GM12872 (cell line): ENCODE results near the gene KLHL17.

ENCODE experiments used
- CTCF ChIP-seq: IDR thresholded peaks from 3 replicates; pipeline ENCODE4 v1.5.1; 2011; ENCODE audit warnings: low read depth, mild to moderate bottlenecking, low read length, moderate library complexity; ENCODE audit not compliant: insufficient read depth

The KLHL17 gene

DNA sequence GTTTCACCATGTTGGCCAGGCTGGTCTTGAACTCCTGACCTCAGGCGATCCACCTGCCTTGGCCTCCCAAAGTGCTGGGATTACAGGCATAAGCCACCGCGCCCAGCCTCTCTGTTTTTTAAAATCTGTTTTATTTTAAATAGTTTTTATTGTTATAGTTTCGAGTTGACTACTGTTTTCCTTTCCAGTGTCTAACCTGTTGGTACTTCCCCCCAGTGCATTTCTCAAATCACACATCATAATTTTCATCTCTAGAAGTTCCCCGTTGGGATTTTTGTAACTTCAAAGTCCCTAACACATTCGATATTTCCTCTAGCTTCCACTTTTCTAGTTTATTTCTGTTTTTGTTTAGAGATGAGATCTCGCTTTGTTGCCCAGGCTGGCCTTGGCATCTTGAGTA, 32.0 kb downstream of the KLHL17 start:
- no peak for TF ChIP-seq CTCF

GRCh38 chr1:993379-993995, 33.1 kb downstream of the KLHL17 start:
- TF ChIP-seq CTCF: no peak

DNA sequence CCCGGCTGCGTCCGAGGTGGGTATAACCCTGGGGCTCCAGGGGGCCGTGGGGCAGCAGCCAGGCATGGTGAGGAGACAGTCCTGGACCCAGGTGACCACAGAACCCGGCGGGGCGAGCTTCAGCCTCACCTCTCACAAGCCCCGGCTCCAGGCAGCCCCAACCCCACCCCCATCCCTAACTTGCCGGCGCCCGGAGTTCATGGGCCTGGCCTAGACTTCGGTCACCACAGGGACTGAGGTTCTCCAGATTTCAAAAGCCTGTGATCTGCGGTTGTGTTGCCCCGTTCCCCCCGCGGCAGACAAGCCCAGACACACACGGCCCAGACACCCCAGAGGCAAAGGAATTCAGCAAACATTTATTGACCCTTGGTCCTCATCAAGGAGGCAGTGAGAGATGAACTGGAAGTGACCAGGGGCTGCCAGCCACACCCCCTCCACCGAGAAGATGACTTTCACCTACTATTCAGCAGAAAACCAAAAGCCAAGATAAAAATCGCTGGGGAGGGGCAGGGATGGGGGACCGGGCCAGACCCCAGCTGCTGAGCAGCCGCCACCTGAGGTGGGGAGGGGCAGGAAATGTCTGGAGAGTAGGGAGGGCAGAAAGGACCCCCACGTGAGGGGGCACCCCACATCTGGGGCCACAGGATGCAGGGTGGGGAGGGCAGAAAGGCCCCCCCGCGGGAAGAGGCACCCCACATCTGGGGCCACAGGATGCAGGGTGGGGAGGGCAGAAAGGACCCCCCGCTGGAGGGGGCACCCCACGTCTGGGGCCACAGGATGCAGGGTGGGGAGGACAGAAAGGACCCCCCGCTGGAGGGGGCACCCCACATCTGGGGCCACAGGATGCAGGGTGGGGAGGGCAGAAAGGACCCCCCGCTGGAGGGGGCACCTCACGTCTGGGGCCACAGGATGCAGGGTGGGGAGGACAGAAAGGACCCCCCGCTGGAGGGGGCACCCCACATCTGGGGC, 35.6 kb downstream of the KLHL17 start:
- TF ChIP-seq CTCF: no peak

GRCh38 chr1:996851-997712, 36.7 kb downstream of the KLHL17 start:
- TF ChIP-seq CTCF: no peak

DNA sequence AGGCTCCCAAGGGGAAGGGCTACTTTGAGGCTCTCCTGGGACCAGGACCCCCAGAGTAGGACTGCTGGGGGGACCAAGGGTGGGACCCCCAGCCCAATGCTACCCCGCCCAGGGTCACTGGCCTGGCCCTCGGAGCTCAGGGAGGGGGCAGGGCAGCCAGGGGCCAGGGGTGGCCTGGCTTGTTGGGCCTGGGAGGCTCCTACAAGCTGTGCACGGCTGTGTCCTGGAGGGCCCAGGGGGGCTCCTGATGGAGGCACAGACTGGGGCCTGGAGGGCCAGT, 37.3 kb downstream of the KLHL17 start:
- TF ChIP-seq CTCF: no peak

GRCh38 chr1:997993-998744, 37.8 kb downstream of the KLHL17 start:
- no peak for TF ChIP-seq CTCF

DNA sequence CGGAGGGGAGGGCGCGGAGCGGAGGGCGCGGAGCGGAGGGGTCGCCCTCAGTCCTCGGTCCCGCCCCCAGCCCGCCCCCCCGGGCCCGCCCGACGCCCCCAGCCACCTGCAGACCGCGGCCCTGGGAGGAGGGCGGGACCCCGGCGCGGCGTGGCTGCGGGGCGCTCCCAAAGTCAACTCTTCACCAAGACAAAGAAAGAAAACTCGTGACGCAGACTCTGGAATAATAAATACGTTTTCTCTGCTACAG, 38.3 kb downstream of the KLHL17 start:
- TF ChIP-seq CTCF: no peak
